ENCODE results near the gene SNX17.

Gene SNX17

GRCh38 chr2:27369471-27370025 is 868 bp upstream of the SNX17 start:
- DNase-seq: peak; percentile 34

- no peak for DNase-seq
Observed at GRCh38 chr2:27370816-27371620, 602 bp downstream of the SNX17 start.

GRCh38 chr2:27372937-27373336 is 2.5 kb downstream of the SNX17 start:
- no peak for DNase-seq

GRCh38 chr2:27373567-27373966 is 3.2 kb downstream of the SNX17 start:
- no peak for DNase-seq

- no peak for DNase-seq
Observed at GRCh38 chr2:27375513-27376099, 5.2 kb downstream of the SNX17 start.

- DNase-seq: no peak
Observed at GRCh38 chr2:27376151-27376865, 5.9 kb downstream of the SNX17 start.

GRCh38 chr2:27376866-27377617 is 6.6 kb downstream of the SNX17 start:
- DNase-seq: no peak

GRCh38 chr2:27377618-27378095 is 7.2 kb downstream of the SNX17 start:
- no peak for DNase-seq

GRCh38 chr2:27378096-27378808 is 7.8 kb downstream of the SNX17 start:
- no peak for DNase-seq

- no peak for DNase-seq
Observed at GRCh38 chr2:27378809-27379290, 8.4 kb downstream of the SNX17 start.

- no peak for DNase-seq
Observed at GRCh38 chr2:27379383-27379835, 9.0 kb downstream of the SNX17 start.

GRCh38 chr2:27379836-27380625 is 9.6 kb downstream of the SNX17 start:
- DNase-seq: peak; percentile 30

- peak; percentile 87 for DNase-seq
Observed at GRCh38 chr2:27380626-27381545, 10.5 kb downstream of the SNX17 start, which contains the start of gene ZNF513. TSS of gene ZNF513 (minus strand) at chr2:27380734. CDS start at chr2:27380526, 208 bp downstream.

GRCh38 chr2:27381577-27382181 is 11.3 kb downstream of the SNX17 start:
- DNase-seq: no peak

GRCh38 chr2:27390822-27391679 is 20.6 kb downstream of the SNX17 start:
- no peak for DNase-seq

- no peak for DNase-seq
Observed at GRCh38 chr2:27393225-27393624, 22.8 kb downstream of the SNX17 start.

GRCh38 chr2:27398962-27399361 is 28.5 kb downstream of the SNX17 start:
- no peak for DNase-seq
